ENCODE data around the gene KLHL21.
"Not testable (repeated sequence)": the region's sequence is repeated elsewhere in the genome, so short reads cannot be mapped to it uniquely, and the experiment has no call there.

Gene KLHL21

DNA sequence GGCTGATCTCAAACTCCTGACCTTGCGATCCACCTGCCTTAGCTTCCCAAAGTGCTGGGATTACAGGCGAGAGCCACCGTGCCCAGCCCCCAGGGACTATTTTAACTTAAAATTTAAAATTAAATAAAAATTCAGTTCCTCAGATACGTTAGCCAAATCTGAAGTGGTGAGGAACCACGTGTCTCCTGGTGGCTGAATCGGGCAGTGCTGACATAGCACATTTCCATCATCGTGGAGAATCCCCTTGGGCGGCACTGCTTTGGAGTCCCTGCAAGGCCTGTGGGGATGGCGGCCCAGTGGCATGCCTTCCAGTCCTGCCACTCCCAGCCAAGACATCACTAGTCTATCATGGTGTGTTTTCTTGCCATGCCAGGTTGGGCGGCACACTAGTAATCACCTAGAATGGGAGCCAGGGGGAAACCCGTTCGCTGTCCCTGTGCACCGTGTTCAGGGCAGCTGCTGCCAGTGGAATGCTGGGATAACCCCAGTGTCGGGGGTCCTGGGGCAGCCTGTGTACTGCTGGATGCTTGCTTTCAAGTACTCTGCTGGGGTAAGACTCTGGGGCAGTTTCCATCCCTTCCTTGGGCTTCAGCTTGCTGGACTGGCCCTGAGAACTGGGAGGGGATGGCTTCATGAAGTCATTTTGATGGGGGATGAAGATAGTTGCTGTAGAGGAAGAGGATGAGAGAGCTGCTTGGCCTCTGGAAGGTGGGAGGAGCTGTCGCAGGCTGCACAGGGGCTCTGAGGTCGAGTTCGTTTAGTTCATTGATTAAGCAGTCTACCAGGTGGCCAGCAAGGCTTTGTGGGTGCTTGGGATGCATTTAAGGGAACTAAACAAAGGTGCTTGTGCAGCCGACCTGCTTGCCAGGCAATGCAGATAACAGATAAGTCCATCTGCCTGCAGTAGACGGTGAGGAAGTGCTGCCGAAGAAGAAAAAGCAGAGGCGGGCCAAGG is 18.3 kb downstream of the KLHL21 start:
- no peak for DNase-seq (ENCODE audit: low spot score)

DNA sequence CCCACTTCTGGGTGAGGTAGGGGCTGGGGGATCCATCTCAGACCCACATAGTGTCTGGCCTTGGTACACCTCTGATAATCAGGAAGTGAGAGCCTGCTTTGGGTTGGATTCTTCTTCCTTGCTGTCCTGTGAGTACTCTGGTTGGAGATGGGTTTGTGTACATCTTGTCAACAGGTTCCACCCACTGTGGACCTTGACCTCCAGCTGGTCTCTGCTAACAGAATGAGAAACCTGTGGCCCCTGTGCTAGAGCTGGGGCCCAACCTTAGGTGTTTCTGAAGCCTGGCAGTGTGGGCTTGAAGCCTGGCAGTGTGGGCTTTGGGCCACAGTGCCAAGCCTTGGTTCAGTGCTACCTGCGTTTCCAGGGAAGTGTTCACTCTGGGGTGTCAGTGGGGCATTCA is 20.3 kb downstream of the KLHL21 start:
- no peak for DNase-seq (ENCODE audit: low spot score)

DNA sequence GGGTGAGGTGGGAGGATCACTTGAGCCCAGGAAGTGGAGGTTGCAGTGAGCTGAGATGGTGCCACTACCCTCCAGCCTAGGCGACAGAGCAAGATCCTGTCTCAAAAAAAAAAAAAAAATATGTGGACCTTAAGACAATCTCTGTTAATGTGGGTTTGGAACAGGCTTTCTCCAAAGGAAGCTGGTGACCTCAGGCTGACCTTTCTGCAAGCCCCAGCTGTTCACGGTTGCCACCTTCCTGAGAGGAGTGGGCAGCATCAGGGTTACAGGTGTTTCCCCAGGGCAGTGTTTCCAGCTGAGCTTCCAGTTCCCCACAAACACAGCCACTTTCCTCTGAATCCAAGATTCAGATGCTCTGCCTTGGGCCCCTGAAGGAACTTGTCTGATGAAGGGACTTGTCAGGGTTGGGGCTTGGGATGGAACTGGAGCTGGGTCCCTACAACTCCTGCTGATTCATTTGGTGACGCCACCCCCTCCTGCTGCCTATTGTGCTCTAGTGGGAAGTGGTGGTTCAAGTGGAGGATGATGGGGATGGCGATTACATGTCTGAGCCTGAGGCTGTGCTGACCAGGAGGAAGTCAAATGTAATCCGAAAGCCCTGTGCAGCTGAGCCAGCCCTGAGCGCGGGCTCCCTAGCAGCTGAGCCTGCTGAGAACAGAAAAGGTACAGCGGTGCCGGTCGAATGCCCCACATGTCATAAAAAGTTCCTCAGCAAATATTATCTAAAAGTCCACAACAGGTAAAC is 20.9 kb downstream of the KLHL21 start:
- DNase-seq (ENCODE audit: low spot score) = no peak

DNA sequence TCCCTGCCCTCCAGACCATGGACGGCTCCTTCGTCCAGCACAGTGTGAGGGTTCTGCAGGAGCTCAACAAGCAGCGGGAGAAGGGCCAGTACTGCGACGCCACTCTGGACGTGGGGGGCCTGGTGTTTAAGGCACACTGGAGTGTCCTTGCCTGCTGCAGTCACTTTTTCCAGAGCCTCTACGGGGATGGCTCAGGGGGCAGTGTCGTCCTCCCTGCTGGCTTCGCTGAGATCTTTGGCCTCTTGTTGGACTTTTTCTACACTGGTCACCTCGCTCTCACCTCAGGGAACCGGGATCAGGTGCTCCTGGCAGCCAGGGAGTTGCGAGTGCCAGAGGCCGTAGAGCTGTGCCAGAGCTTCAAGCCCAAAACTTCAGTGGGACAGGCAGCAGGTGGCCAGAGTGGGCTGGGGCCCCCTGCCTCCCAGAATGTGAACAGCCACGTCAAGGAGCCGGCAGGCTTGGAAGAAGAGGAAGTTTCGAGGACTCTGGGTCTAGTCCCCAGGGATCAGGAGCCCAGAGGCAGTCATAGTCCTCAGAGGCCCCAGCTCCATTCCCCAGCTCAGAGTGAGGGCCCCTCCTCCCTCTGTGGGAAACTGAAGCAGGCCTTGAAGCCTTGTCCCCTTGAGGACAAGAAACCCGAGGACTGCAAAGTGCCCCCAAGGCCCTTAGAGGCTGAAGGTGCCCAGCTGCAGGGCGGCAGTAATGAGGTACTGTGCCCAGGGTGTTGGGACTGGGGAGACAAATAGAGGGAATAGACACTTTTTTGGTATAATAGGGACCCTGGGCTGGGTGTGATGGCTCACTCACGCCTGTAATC is 21.9 kb downstream of the KLHL21 start:
- DNase-seq (ENCODE audit: low spot score) = no peak

DNA sequence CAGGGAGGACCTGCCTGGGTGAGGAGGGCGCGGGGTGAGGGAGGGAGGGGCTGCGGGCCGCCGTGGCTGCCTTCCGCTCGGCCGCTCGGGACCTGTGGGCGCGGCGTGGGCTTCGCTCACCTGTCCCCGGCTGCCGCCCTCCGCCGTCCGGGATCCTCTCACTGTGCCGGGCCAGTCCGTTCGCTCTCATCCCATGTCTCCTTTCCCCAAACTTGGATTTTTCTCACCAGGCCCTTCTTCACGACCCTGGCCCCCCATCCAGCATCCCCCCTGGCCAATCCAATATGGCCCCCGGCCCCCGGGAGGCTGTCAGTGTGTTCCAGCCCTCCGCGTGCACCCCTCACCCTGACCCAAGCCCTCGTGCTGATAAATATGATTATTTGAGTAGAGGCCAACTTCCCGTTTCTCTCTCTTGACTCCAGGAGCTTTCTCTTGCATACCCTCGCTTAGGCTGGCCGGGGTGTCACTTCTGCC is 22.5 kb downstream of the KLHL21 start:
- no peak for DNase-seq (ENCODE audit: low spot score)

DNA sequence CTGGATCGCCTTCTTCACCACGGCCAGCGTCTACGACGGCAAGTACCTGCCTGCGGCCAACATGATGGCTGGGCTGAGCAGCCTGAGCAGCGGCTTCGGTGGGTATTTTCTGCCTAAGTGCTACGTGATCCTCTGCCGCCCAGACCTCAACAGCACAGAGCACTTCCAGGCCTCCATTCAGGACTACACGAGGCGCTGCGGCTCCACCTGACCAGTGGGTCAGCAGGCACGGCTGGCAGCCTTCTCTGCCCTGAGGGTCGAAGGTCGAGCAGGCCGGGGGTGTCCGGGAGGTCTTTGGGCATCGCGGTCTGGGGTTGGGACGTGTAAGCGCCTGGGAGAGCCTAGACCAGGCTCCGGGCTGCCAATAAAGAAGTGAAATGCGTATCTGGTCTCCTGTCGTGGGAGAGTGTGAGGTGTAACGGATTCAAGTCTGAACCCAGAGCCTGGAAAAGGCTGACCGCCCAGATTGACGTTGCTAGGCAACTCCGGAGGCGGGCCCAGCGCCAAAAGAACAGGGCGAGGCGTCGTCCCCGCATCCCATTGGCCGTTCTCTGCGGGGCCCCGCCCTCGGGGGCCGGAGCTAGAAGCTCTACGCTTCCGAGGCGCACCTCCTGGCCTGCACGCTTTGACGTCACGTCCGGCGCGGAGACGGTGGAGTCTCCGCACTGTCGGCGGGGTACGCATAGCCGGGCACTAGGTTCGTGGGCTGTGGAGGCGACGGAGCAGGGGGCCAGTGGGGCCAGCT is 23.1 kb downstream of the KLHL21 start, which contains the start of gene ZBTB48:
TSS of gene ZBTB48 (plus strand) at position 621 of the 745 bp plus-strand sequence. CDS start 616 bp downstream, outside the sequence.
- DNase-seq (ENCODE audit: low spot score) = peak; percentile 97

DNA sequence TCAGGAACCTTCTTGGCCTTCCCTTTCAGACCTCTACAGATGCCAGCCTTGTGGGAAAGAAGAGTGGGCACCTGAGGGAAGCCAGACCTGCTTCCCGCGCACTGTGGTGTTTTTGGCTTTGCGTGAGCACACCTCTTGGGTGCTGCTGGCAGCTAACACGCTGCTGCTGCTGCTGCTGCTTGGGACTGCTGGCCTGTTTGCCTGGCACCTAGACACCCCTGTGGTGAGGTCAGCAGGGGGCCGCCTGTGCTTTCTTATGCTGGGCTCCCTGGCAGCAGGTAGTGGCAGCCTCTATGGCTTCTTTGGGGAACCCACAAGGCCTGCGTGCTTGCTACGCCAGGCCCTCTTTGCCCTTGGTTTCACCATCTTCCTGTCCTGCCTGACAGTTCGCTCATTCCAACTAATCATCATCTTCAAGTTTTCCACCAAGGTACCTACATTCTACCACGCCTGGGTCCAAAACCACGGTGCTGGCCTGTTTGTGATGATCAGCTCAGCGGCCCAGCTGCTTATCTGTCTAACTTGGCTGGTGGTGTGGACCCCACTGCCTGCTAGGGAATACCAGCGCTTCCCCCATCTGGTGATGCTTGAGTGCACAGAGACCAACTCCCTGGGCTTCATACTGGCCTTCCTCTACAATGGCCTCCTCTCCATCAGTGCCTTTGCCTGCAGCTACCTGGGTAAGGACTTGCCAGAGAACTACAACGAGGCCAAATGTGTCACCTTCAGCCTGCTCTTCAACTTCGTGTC is 23.9 kb downstream of the KLHL21 start:
- no peak for DNase-seq (ENCODE audit: low spot score)

DNA sequence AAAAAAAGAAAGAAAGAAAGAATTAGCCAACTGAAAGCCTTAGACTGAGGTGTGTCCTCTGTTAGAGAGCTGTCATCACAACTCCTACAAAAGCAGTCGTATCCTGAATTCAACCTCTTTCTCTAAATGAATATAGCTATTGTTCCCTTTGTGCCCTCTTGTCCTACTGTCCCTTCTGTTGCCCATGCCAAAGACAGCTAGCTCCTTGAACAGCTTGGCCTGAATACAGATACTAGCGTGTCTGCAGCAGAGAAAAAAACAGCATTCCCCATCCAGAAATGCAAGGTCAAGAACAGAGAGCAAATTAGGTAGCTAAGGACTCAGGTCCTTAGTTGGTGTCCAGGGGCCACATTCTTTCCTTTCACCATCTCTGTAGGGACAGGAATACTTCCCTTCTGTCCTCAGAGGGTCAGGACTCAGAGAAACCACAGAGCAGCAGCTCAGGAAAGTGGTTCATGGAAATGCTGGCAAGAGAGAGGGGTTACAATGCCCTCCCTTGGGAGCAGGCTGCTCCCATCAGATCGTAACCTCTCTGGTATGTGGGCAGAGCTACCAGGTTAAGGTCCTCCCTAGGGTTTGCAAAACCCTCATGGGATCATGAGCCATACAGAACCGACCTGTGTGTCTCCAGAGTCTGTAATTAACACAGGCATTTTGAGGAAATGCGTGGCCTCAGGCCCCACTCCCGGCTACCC is 24.7 kb downstream of the KLHL21 start:
- no peak for DNase-seq (ENCODE audit: low spot score)

DNA sequence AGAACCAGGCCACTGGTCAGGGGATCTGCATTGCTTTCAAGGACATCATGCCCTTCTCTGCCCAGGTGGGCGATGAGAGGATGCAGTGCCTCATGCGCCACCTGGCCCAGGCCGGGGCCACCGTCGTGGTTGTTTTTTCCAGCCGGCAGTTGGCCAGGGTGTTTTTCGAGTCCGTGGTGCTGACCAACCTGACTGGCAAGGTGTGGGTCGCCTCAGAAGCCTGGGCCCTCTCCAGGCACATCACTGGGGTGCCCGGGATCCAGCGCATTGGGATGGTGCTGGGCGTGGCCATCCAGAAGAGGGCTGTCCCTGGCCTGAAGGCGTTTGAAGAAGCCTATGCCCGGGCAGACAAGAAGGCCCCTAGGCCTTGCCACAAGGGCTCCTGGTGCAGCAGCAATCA is 27.9 kb downstream of the KLHL21 start:
- DNase-seq (ENCODE audit: low spot score) = no peak

DNA sequence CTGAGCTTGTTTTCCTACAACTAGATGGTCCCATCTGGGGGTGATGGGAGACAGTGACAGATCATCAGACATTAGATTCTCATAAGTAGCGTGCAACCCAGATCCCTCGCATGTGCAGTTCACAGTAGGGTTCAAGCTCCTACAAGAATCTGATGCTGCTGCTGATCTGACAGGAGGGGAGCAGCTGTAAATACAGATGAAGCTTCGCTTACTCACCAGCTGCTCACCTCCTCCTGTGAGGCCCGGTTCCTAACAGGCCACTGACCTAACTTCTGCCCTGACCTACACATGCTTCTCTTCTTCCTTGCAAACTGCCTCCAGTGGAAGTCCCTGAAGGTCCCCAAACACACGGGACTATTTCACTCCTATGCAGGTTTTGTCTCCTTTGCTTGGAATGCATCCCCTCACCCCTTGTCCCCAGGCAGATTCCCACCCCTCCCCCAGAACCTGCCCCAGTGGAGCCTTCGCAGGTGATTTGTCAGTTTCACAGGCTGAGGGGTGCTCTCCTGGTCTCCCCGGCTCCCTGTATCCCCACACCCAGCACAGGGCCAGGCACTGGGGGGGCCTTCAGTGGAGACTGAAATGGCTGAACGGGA is 28.5 kb downstream of the KLHL21 start:
- DNase-seq (ENCODE audit: low spot score) = no peak

DNA sequence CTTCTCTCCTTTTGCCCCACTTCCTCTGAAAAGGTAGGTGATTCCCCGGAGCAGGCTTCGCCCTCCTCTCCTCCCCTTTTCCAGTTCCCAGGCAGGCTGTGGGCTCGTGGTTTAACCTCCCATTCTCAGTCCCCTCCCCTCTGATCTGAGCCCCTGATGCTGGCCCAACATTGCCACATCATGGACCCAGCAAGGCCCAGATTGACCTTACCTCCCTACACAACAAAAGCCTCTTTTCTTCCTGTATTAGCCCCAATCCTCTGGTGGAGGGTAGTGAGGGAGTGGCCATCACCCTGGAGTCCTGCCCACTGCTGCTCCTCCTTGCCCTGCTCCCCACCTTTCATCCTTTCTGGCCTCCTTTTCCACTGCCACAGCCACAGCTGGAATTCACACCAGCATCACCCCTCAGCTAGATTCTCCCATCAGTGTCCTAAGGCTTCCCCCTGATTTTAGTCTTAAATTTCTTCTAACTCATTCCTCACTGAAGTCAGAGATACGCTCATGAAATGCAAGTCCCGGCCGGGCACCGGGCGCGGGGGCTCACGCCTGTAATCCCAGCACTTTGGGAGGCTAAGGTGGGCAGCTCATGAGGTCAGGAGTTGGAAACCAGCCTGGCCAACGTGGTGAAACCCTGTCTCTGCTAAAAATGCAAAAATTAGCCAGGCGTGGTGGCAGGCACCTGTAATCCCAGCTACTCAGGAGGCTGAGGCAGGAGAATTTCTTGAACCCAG is 29.9 kb downstream of the KLHL21 start:
- DNase-seq (ENCODE audit: low spot score) = no peak

DNA sequence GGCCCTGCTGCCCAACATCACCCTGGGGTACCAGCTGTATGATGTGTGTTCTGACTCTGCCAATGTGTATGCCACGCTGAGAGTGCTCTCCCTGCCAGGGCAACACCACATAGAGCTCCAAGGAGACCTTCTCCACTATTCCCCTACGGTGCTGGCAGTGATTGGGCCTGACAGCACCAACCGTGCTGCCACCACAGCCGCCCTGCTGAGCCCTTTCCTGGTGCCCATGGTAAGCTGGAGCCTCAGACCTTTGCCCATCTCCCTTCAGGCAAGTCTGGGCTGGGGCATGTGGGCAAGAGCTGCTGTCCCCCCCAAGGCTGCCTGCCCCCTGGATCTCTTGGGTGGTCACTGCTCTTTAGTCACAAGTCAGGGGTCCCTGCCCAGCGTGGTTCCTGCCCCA is 31.7 kb downstream of the KLHL21 start:
- no peak for DNase-seq (ENCODE audit: low spot score)

DNA sequence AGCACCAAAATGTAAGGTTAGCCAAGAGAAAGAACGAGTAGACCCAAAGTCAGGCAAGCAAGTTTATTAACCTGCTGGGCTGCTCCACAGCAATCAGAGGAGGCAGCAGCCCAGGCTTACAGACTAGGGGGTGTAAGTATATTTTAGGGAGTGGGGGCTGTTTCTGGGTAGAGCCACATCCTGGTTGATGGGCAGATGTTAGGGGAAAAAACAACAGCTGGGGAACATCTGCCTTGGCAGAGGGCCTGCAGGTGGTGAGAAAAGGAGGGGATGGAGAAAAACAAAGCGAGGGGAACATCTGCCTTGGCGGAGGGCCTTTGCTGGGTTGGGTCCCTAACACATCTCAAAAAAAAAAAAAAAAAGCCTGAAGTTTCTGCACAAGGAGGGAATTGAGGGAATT is 32.6 kb downstream of the KLHL21 start:
- DNase-seq (ENCODE audit: low spot score) = no peak

DNA sequence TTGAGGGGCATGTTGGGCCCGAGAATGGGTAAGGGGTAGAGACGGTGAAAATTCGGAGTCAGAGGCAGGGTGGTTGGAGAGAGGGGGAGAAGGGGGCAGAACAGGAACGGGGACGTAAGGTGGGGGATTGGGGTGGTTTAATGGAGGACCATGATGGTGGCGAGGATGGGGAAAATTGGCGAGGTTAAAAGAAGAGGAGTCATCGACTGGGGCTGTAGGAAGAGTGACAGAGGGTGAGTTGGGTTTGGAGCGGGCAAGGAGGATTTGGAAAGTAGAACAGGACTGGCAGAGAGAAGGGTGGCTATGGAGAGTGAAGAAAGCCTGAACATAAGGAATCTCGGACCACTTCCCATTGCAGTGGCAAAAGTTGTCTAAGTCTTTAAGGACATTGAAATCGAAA is 33.6 kb downstream of the KLHL21 start:
- DNase-seq (ENCODE audit: low spot score) = no peak

DNA sequence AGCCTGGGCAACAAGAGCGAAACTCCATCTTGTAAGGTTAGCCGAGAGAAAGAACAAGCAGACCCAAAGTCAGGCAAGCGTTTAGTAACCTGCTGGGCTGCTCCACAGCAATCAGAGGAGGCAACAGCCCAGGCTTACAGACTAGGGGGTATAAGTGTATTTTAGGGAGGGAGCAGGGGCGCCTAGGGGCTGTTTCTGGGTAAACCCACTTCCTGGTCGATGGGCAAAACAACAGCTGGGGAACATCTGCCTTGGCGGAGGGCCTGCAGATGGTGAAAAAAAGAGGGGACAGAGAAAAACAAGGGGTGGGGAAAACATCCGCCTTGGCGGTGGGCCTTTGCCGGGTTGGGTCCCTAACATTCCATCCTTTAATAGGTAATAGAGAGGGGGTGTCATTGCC is 42.4 kb downstream of the KLHL21 start:
- no peak for DNase-seq (ENCODE audit: low spot score)

DNA sequence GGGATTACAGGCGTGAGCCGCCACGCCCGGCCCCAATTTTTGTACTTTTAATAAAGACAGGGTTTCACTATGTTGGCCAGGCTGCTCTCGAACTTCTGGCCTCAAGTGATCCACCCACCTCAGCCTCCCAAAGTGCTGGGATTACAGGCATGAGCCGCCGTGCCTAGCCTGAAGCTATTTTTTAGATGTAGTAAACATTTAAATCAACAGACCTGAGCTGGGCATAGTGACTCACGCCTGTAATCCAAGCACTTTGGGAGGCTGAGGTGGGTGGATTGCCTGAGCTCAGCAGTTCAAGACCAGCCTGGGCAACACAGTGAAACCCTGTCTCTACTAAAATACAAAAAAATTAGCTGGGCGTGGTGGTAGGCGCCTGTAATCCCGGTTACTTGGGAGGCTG is 43.5 kb downstream of the KLHL21 start:
- DNase-seq (ENCODE audit: low spot score) = not testable (repeated sequence)

DNA sequence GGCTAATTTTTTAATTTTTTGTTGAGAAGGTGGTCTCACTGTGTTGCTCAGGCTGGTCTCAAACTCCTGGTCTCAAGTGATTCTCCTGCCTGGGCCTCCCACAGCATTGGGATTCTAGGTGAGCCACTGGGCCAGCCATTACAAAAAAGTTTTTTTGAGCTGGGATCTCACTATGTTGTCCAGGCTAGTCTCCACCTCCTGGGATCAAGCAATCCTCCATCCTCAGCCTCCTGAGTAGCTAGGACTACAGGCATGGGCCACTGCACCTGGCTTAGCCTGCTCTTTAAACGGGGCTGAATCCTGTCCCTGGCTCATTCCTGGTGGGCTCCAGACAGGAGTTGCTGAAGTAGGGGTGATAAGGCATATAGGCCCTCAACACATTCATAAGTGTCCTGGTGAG is 45.1 kb downstream of the KLHL21 start:
- no peak for DNase-seq (ENCODE audit: low spot score)

DNA sequence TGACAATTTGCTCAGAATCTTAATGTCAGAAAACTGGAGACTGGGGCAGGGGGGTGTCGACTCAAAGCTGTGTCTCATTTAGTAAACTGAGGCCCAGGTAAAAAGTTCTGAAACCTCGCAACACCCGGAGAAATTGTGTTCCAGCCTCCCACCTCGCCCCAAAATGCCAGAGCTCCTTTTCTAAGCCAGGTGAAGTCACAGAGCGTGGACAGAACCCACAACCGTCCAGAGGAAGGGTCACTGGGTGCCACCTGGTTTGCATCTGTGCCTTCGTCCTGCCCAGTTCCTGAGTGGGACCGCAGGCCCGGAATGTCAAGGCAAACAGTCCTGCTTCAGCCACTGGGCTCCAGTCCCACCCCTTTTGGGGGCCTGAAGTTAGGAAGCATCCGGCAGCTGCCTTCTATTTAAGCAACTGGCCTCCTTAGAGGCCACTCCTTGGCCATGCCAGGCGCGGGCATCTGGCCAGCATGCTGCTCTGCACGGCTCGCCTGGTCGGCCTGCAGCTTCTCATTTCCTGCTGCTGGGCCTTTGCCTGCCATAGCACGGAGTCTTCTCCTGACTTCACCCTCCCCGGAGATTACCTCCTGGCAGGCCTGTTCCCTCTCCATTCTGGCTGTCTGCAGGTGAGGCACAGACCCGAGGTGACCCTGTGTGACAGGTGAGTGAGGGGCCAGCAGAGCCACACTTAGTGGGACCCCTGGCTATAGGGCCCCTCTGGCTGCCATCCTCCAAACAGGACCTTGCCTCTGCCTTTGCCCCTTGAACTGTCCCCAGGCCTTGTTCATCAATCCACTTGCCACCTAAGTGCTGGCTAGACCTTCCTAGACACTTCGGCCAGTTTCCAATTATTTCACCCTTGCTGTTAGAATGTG is 47.5 kb downstream of the KLHL21 start, which contains the start of gene TAS1R1:
TSS of gene TAS1R1 (plus strand) at position 401 of the 872 bp plus-strand sequence. CDS start at position 468, 67 bp downstream.
- no peak for DNase-seq (ENCODE audit: low spot score)

Data from CD4-positive, alpha-beta T cell treated with Interleukin-6 at 100 ng/mL for 8 hours (primary cell).